Coronary artery (tissue), 2 donors: ENCODE results near the gene SPAST.

Experiments used
- DNase-seq: peaks from one replicate; pipeline ENCODE4 v3.0.0-alpha.2; 2017; ENCODE audit warnings: low spot score
- H3K27ac ChIP-seq, 2 donors: fragments of 200-600 bp; sonication (generic); one replicate each; pipeline ENCODE4 v1.5.1; 2016 to 2019
- H3K4me3 ChIP-seq: fragments of 200-600 bp; sonication (generic); 2 replicates; pipeline ENCODE4 v1.5.1; 2016; ENCODE audit warnings: mild to moderate bottlenecking, moderate library complexity
- TF ChIP-seq, protein P1 (sequence below): fragments of 200-600 bp; sonication (generic); IDR thresholded peaks from one replicate; pipeline ENCODE4 v1.5.1; 2019; ENCODE audit warnings: antibody characterized with exemption

The SPAST gene

DNA sequence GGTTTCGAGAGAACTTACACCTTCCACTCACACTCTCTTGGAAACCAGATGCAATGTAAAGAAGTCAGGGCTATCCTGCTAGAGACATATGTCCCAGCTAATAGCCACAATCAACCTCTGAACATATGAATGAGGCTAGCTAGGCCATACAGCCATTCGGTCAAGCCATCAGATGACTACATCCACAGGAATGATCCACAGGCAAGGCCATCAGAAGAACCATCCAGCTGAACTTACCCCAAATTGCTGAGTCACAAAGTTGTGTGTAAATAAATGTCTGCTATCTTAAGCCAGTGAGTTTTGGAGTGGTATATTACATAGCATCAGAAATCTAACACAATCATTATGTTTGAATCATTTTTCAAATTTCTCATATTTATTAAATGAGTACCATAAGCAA is 5.2 kb upstream of the SPAST start:
- no peak for DNase-seq
- TF ChIP-seq, protein P1, sequence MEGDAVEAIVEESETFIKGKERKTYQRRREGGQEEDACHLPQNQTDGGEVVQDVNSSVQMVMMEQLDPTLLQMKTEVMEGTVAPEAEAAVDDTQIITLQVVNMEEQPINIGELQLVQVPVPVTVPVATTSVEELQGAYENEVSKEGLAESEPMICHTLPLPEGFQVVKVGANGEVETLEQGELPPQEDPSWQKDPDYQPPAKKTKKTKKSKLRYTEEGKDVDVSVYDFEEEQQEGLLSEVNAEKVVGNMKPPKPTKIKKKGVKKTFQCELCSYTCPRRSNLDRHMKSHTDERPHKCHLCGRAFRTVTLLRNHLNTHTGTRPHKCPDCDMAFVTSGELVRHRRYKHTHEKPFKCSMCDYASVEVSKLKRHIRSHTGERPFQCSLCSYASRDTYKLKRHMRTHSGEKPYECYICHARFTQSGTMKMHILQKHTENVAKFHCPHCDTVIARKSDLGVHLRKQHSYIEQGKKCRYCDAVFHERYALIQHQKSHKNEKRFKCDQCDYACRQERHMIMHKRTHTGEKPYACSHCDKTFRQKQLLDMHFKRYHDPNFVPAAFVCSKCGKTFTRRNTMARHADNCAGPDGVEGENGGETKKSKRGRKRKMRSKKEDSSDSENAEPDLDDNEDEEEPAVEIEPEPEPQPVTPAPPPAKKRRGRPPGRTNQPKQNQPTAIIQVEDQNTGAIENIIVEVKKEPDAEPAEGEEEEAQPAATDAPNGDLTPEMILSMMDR: no peak
- Histone ChIP-seq H3K4me3 (no peak overlapping the region), H3K27ac (no peak overlapping the region)

DNA sequence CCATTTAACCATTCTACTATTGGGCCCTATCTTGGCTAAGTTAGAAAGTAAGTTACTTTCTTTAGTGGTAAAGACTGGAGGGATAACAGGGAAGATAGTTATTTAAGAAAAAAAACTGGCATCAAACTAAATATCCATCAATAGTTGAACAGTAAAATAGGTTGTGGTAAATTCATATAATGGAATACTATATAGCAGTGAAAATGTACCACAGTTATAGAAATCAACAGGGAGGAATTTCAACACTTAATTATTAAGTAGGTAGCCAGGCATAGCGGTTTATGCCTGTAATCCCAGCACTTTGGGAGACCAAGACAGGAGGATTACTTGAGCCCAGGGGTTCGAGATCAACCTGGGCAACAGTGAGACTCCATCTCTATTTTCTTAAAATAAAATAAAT is 3.1 kb upstream of the SPAST start:
- DNase-seq: no peak
- Histone ChIP-seq H3K4me3 (no peak overlapping the region), H3K27ac (no peak overlapping the region)
- TF ChIP-seq, protein P1: no peak

DNA sequence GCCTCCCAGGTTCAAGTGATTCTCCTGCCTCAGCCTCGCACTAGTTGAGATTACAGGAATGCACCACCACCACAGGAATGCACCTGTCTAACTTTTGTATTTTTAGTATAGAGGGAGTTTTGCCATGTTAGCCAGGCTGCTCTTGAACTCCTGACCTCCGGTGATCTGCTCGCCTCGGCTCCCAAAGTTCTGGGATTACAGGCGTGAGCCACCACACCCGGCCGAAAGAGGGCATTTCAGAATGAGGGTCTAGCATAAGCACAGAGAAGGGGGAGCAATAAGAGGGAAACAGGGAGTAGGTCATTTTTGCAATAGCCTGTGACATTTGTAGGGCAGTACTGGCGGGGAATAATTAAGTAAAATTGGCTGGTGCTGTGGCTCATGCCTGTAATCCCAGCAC is 1.9 kb upstream of the SPAST start:
- DNase-seq: no peak
- TF ChIP-seq, protein P1: no peak
- H3K4me3 ChIP-seq: no peak overlapping the region
- H3K27ac ChIP-seq: no peak overlapping the region

DNA sequence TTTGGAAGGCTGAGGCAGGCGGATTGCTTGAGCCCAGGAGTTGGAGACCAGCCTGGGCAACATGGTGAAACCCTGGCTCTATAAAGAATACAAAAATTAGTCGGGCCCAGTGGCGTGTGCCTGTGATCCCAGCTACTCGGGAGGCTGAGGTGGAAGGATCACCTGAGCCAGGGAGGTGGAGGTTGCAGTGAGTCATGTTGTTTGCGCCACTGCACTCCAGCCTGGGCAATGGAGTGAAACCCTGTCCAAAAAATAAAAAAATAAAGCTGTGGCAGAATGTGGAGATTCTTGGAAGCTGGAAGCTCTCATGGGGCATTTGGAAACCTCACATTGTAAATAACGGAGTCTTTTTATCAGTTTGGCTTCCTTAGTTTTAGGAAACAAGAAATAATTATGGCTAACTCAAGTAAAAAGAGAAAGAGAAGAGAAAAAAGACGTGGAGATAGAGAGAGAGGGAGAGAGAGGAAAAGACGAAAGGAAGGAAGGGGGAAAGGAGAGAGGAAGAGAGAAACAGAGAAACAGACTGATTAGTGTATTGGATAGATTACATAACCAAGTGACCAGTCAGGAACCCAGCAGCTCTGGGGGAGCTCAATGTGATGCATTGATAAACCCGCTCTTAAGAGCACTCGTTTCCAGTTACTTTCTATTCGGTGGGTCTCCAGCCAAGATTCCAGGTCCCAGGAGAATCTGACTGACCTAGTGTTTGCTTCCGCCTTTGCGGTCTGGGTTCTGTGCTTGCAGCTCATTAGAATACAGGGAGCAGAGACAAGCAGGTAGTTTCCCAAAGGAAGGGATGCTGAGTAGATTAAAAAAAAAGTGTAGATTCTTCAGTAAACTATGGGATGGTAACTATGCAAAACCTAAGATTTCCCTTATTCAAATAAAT is 1.1 kb upstream of the SPAST start:
- TF ChIP-seq, protein P1: no peak
- no peak for DNase-seq
- H3K27ac ChIP-seq: peak overlapping the region; percentile 34 to 88
- H3K4me3 ChIP-seq: peak overlapping the region; percentile 90

DNA sequence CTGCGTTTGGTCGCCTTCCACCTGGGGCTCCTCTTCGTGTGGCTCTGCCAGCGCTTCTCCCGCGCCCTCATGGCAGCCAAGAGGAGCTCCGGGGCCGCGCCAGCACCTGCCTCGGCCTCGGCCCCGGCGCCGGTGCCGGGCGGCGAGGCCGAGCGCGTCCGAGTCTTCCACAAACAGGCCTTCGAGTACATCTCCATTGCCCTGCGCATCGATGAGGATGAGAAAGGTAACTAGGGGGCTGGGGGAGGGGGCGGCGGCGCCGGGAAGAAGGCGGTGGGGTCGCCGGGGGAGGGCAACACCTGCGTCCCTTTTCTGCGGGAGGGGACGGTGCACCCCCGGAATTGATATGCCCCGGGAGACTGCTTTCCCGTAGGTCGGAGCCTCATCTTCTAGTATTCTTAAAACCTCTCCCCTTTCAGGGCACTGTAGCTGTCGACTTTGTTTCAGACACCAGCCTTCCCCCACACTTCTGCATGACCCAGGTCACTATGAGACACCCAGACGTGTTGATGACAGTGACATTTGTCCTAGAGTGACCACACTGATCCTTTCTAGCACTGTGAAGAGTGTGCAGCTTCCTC is 755 bp downstream of the SPAST start:
- peak overlapping the region; percentile 90 for H3K4me3 ChIP-seq
- no peak for DNase-seq
- TF ChIP-seq, protein P1: no peak

DNA sequence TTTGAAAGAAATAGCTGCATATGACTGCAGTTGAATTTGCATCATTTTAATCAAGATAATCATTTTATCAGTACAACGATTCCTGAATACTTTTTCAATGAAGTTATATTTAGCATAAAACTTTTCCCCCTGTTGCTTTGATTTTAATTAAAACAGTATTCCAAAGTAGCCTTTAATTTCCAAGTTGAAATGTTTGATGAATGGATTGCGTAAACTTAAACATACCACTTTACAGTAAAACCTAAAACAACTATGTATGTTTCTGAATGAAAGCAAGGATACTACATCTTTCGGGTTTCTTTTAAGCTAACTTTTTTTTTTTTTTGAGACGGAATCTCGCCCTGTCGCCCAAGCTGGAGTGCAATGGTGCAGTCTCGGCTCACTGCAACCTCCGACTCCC is 1.4 kb downstream of the SPAST start:
- H3K4me3 ChIP-seq: peak overlapping the region; percentile 90
- TF ChIP-seq, protein P1: no peak
- no peak for DNase-seq
- no peak overlapping the region for H3K27ac ChIP-seq

More for the DNA sequence above, 755 bp downstream of the SPAST start:
- peak overlapping the region; percentile 50 to 88 for H3K27ac ChIP-seq

DNA sequence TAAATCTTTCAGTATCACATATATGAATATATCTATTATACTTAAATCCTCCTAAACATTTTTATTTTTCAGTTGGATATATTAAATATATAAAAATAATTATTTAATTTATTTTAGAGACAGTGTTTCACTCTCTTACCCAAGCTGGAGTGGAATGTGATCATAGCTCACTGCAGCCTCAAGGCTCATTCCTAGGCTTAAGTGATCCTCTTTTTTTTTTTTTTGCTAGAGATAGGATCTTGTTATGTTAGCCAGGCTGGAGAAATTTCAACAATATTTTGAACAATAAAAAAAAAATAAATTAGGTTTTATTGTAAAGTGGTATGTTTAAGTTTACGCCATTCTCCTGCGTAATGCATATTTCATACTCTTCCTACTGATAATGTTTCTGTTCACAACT is 4.2 kb downstream of the SPAST start:
- H3K4me3 ChIP-seq: no peak overlapping the region
- TF ChIP-seq, protein P1: no peak
- no peak overlapping the region for H3K27ac ChIP-seq
- DNase-seq: no peak
